ENCODE measurements around the gene FFAR4.

DNA sequence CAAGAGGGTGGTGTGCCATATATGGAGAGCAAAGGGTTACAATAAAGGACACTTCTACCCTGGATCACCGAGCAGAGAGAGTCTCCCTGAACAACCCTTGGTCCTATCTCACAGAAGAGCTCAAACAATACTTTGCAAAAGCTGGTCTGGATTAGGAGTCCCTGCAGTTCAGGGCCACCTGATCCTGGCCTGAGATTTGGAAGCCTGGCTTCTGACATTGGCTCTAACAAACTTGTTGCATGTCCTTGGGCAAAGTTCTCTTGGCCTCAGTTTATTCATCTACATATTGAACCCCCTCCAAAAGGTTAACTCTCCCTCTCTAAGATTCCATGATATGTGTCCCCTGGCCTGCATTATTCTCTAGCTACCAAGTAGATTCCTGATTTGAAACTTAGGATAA is 32.9 kb downstream of the FFAR4 start:
- TF ChIP-seq, protein P1, sequence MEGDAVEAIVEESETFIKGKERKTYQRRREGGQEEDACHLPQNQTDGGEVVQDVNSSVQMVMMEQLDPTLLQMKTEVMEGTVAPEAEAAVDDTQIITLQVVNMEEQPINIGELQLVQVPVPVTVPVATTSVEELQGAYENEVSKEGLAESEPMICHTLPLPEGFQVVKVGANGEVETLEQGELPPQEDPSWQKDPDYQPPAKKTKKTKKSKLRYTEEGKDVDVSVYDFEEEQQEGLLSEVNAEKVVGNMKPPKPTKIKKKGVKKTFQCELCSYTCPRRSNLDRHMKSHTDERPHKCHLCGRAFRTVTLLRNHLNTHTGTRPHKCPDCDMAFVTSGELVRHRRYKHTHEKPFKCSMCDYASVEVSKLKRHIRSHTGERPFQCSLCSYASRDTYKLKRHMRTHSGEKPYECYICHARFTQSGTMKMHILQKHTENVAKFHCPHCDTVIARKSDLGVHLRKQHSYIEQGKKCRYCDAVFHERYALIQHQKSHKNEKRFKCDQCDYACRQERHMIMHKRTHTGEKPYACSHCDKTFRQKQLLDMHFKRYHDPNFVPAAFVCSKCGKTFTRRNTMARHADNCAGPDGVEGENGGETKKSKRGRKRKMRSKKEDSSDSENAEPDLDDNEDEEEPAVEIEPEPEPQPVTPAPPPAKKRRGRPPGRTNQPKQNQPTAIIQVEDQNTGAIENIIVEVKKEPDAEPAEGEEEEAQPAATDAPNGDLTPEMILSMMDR (IDR thresholded peaks at IDR 0.05), result no peak
- TF ChIP-seq, protein P2, sequence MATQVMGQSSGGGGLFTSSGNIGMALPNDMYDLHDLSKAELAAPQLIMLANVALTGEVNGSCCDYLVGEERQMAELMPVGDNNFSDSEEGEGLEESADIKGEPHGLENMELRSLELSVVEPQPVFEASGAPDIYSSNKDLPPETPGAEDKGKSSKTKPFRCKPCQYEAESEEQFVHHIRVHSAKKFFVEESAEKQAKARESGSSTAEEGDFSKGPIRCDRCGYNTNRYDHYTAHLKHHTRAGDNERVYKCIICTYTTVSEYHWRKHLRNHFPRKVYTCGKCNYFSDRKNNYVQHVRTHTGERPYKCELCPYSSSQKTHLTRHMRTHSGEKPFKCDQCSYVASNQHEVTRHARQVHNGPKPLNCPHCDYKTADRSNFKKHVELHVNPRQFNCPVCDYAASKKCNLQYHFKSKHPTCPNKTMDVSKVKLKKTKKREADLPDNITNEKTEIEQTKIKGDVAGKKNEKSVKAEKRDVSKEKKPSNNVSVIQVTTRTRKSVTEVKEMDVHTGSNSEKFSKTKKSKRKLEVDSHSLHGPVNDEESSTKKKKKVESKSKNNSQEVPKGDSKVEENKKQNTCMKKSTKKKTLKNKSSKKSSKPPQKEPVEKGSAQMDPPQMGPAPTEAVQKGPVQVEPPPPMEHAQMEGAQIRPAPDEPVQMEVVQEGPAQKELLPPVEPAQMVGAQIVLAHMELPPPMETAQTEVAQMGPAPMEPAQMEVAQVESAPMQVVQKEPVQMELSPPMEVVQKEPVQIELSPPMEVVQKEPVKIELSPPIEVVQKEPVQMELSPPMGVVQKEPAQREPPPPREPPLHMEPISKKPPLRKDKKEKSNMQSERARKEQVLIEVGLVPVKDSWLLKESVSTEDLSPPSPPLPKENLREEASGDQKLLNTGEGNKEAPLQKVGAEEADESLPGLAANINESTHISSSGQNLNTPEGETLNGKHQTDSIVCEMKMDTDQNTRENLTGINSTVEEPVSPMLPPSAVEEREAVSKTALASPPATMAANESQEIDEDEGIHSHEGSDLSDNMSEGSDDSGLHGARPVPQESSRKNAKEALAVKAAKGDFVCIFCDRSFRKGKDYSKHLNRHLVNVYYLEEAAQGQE (IDR thresholded peaks at IDR 0.05; ENCODE audit: insufficient read depth in 1 of 2, low read depth in 2 of 2, low read length in 1 of 2), result no peak
- no peak for TF ChIP-seq SIN3A (IDR thresholded peaks at IDR 0.05; ENCODE audit: borderline replicate concordance, insufficient read depth, low read depth, low read length)

Measured in Panc1 (cell line).